ENCODE measurements around the gene KCNE1.
A peak's percentile ranks its signal among the peaks of the same experiment; 100 is the strongest.

The KCNE1 gene

DNA sequence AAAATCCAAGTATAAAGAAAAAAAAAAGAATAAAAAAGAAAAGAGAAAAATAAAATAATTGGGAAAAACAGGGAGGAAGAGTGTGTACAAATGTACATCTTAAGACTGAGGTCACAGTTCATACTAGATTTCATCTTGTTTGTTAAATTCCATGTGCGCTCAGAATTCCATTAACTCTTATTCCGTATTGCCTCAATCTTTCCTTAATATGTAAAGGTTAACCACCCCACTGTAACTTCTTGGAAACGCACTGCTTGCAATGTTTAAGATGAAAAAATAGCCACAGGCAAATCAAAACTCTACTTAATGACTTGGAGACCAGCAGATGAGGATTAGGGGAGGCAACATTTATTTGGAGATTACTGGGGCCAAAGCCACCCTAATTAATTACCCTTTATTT, 23.9 kb upstream of the KCNE1 start:
- no peak for DNase-seq (ENCODE audit: low read depth in 2 of 2)

GRCh38 chr21:34534522-34534921, 22.5 kb upstream of the KCNE1 start:
- DNase-seq (ENCODE audit: low read depth in 2 of 2), result no peak

GRCh38 chr21:34533938-34534337, 21.9 kb upstream of the KCNE1 start:
- no peak for DNase-seq (ENCODE audit: low read depth in 2 of 2)

DNA sequence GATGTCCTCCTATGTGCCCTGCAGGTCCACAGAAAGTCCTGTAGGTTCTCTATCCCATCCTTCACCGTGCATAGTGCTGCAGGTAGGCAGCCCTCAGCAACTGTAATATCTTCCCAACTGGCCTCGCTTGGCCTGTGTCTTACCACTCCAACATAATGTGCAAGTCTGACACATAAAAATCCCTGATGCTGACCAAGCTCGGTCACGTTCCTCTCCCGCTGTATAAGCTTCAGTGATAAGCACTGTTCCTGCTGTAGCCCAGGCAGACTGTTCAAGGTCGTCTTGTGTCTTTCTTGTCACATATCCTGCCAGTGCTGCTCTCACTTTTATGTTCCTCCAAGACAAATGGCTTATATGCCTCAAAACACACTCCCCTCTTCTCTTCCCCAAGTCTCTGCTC, 19.4 kb upstream of the KCNE1 start:
- DNase-seq (ENCODE audit: low read depth in 2 of 2), result no peak

GRCh38 chr21:34530261-34530660, 18.3 kb upstream of the KCNE1 start:
- peak; percentile 75 to 77 for DNase-seq (ENCODE audit: low read depth in 2 of 2)

DNA sequence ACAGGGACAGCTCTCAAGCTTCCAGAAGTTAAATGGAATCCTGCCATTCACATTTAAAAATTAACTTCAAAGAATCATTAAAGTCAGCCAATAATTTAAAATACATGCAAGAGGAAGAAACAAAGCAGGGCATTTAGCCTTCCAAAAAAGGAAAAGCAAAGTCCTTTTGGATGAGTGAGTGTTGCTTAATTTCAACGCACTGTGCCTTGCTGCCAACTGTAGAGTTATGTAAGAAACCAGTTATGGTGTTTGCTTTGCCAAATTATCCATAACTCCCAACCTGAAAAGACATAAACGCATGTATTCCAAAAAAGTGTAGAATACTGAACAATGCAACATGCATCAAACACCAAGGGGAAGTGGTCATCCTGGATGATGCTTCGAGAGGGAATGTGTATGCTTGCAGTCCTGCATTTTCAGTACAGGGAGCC, 16.1 kb upstream of the KCNE1 start:
- DNase-seq (ENCODE audit: low read depth in 2 of 2), result no peak

GRCh38 chr21:34526618-34527290, 14.7 kb upstream of the KCNE1 start:
- peak; percentile 100 for DNase-seq (ENCODE audit: low read depth in 2 of 2)

GRCh38 chr21:34526241-34526617, 14.2 kb upstream of the KCNE1 start:
- DNase-seq (ENCODE audit: low read depth in 2 of 2), result no peak

DNA sequence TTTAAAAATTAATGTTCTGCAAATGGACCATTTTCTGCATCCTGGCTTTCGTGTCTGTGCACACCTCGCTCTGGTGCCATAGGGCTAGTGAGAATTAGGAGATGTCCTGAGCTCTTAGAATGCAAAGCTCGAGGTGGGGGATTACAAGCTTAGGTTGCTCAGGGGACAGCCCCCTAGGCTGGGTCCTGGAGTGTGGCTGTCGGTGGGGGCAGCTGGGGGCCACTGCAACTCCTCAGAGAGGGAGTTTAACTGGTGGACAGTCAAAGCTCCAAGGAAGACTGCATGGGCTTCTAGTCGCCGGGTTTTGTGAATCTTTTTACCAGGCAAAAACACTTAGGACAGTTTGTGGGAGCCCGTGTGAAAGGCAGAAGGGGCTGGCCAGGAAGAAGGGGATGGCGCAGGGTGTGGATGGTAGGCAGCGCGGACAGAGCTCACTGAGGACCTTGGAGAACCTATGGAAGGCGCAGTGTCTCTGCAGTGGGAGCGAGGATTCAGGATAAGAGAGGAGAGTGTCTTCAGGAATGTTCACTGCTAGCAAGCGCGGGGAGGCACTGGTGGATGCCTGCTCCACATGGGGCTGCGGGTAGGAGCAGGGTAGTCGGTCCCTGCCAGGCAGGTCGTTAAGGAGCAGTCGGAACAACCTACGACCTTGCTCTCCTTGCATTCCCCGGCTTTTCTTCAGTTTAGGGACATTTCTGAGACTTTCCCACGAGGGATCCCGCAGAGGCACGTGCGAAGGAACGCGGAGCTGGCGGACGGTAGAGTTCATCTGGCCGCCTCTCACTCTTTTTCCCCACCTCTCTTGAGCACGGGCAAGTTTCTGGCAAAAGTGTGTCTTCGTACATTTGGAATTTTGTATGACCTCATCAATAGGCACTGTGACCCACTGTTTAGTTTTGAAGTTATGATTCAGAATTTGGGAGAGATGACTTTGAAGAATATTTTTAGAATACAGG, 12.9 kb upstream of the KCNE1 start:
- DNase-seq (ENCODE audit: low read depth in 2 of 2), result no peak

- no peak for DNase-seq (ENCODE audit: low read depth in 2 of 2)
Measured at GRCh38 chr21:34523019-34523555, 11.1 kb upstream of the KCNE1 start.

GRCh38 chr21:34522284-34522683, 10.3 kb upstream of the KCNE1 start:
- DNase-seq (ENCODE audit: low read depth in 2 of 2), result no peak

DNA sequence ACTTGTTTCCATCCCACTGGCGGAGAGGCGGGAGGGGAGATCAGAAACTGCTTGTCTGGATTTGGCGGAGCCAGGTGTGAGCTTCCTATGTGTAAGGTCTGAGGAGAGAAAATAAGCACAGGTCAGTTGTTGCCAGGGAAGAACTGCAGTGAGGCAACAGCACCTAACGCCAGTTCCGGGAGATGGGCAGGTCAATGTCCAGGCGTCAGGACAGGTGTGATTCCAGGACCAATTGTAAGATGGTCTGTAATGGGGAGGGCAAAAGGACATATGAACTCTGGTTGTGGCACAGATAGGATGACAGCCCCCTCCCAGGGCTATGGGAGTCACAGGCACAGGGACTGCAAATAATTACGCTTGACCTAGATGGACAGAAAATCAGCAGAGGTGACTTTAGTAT, 9.6 kb upstream of the KCNE1 start:
- DNase-seq (ENCODE audit: low read depth in 2 of 2), result no peak

DNA sequence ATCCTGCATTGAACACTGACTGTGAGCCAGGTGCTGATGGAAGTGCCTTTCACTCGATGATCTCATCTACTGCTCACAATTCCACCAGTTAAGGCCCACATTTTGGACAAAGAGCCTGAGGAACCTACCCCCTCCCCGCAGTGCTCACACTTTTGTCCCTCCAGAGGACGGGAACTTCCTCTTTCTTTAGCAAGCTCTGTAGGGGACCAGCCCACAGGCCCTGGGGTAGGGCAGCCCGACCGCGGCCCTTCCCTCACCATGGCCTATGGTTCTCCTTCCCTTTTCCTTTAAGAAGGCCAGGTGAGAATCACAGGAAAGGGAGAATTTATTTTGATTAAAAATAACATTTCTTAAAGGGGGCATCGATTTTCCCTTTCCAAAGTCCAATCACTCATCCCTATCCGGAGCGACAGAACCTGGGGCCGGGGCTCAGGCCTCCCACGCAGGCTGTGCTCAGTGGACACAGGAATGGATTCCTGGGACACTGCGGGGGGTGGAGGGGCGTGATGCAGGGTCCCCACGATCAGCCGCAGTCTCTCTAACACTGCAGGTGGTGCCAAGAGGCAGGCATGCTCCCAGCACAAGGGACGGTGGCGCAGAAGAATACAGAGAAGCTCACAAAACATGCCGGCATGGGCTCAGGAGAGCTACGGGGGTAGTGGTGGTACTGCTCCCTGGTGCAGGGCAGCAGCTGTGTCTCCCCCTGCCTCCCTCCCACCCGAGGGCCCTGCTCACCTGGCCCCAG, 8.9 kb upstream of the KCNE1 start:
- DNase-seq (ENCODE audit: low read depth in 2 of 2), result no peak

GRCh38 chr21:34520281-34520680, 8.3 kb upstream of the KCNE1 start:
- DNase-seq (ENCODE audit: low read depth in 2 of 2), result no peak

GRCh38 chr21:34519694-34520093, 7.7 kb upstream of the KCNE1 start:
- no peak for DNase-seq (ENCODE audit: low read depth in 2 of 2)

DNA sequence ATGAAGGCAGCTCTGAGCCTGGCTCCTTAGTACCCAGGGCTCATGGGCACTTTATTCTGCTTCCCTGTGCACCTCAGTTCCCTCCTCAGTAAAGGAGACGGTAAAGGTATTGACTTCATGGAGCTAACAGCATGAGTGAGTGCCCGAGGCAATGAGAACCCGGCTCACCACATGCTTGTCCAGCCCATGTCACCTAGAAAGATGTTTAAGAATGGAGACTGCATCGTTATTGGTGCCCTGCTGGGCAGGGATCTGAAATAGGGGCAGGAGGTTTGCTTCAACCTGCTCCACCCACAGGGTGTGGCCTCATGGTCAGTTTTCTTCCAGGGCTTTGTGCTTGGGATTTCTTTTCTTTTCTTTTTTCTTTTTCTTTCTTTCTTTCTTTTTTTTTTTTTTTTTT, 7.0 kb upstream of the KCNE1 start:
- no peak for DNase-seq (ENCODE audit: low read depth in 2 of 2)

- no peak for DNase-seq (ENCODE audit: low read depth in 2 of 2)
Measured at GRCh38 chr21:34518301-34518700, 6.3 kb upstream of the KCNE1 start.

- no peak for DNase-seq (ENCODE audit: low read depth in 2 of 2)
Measured at GRCh38 chr21:34517491-34518245, 5.7 kb upstream of the KCNE1 start.

- no peak for DNase-seq (ENCODE audit: low read depth in 2 of 2)
Measured at GRCh38 chr21:34517039-34517438, 5.0 kb upstream of the KCNE1 start.

GRCh38 chr21:34514576-34515115, 2.6 kb upstream of the KCNE1 start:
- no peak for DNase-seq (ENCODE audit: low read depth in 2 of 2)

- DNase-seq (ENCODE audit: low read depth in 2 of 2), result no peak
Measured at GRCh38 chr21:34513129-34513675, 1.2 kb upstream of the KCNE1 start.
